A549 (cell line): ENCODE results near the gene GLDC. TPM values are rescaled to one million over a fixed set of nuclear protein-coding genes. Genes with fewer than 3 reads are reported as not detected.
A peak's percentile ranks its signal among the peaks of the same experiment; 100 is the strongest.
"Not testable (repeated sequence)": the region's sequence is repeated elsewhere in the genome, so short reads cannot be mapped to it uniquely, and the experiment has no call there.

Source experiments
- ATAC-seq, 2 experiments: fragments of 200-7000 bp in 1 of 2; fragments of >200 bp in 1 of 2; cut with Nextera tagmentation in 1 of 2; cut with Tn5 transposase in 1 of 2; 3 replicates each; pipeline versions ENCODE4 v1.8.0 to v1.9.1; 2018 to 2020; ENCODE audit warnings: mild to moderate bottlenecking in 1 of 2, moderate library complexity in 1 of 2
- CTCF ChIA-PET: fragments of 300-600 bp; sonication (Branson Sonifier 250); formaldehyde crosslinking; extraction: SDS; loops from one replicate; lab custom pipeline; 2021; ENCODE audit warnings: antibody characterized with exemption, inconsistent platforms; lab: Yijun Ruan, JAX
- POLR2A ChIA-PET: fragments of 350-600 bp; formaldehyde crosslinking; extraction: SDS; loops from one replicate; lab custom pipeline; 2021; ENCODE audit warnings: antibody characterized with exemption, inconsistent platforms; lab: Yijun Ruan, JAX
- DNase-seq, 2 experiments: peaks; one replicate each; pipeline versions ENCODE4 v3.0.0 to v3.0.0-alpha.2; 2011 to 2016; ENCODE audit warnings: low read depth in 1 of 2, low spot score in 1 of 2
- FAIRE-seq: peaks from 2 replicates; lab custom pipeline; 2011; peaks lifted over from hg19 to GRCh38; lab: Jason Lieb, UNC
- H3K27ac ChIP-seq, 2 experiments: fragments of >200 bp; sonication (Bioruptor Twin); formaldehyde crosslinking; 3 replicates each; pipeline ENCODE4 v1.5.1; 2016 to 2017
- H3K4me1 ChIP-seq: fragments of >200 bp; sonication (Bioruptor Twin); formaldehyde crosslinking; 3 replicates; pipeline ENCODE4 v1.6.1; 2016
- H3K4me2 ChIP-seq: fragments of >200 bp; sonication (Bioruptor Twin); formaldehyde crosslinking; 3 replicates; pipeline ENCODE4 v1.6.1; 2016
- H3K4me3 ChIP-seq: fragments of >200 bp; sonication (Bioruptor Twin); formaldehyde crosslinking; 3 replicates; pipeline ENCODE4 v1.5.1; 2016
- H3K9me3 ChIP-seq: fragments of >200 bp; sonication (Bioruptor Twin); formaldehyde crosslinking; 3 replicates; pipeline ENCODE4 v1.6.1; 2016
- CHD2 ChIP-seq: fragments of 150-350 bp; IDR thresholded peaks from 2 replicates; pipeline ENCODE4 v1.6.1; 2014; ENCODE audit warnings: low read length; ENCODE audit not compliant: partially characterized antibody
- E2F6 ChIP-seq: IDR thresholded peaks from 2 replicates; pipeline ENCODE4 v1.6.1; 2012; ENCODE audit warnings: low read depth, borderline replicate concordance
- EP300 ChIP-seq, 2 experiments: fragments of >200 bp; sonication (Bioruptor Twin); formaldehyde crosslinking; IDR thresholded peaks; 2 replicates in 1 of 2; 3 replicates in 1 of 2; pipeline ENCODE4 v1.6.1; 2016 to 2017
- ESRRA ChIP-seq: fragments of 150-350 bp; IDR thresholded peaks from 2 replicates; pipeline ENCODE4 v1.6.1; 2014; ENCODE audit warnings: mild to moderate bottlenecking, low read length, borderline replicate concordance
- FOXS1 ChIP-seq: fragments of 250-450 bp; sonication (Bioruptor Pico); IDR thresholded peaks from 2 replicates; pipeline ENCODE4 v1.5.0; 2020; ENCODE audit warnings: mild to moderate bottlenecking, moderate library complexity
- JUN ChIP-seq, 2 experiments: fragments of >200 bp; sonication (Bioruptor Twin); formaldehyde crosslinking; IDR thresholded peaks; 2 replicates in 1 of 2; 3 replicates in 1 of 2; pipeline ENCODE4 v1.6.1; 2016 to 2017
- KDM5A ChIP-seq: fragments of 200-600 bp; sonication (generic); IDR thresholded peaks from 2 replicates; pipeline ENCODE4 v1.6.1; 2016; ENCODE audit warnings: antibody characterized with exemption, mild to moderate bottlenecking
- MAX ChIP-seq: IDR thresholded peaks from 2 replicates; pipeline ENCODE4 v1.6.1; 2012
- MYC ChIP-seq: IDR thresholded peaks from 2 replicates; pipeline ENCODE4 v1.6.1; 2012; ENCODE audit warnings: mild to moderate bottlenecking, inconsistent platforms, low read length, improper control_type of control experiment, borderline replicate concordance
- PHF8 ChIP-seq: fragments of 200-600 bp; sonication (generic); IDR thresholded peaks from 2 replicates; pipeline ENCODE4 v1.6.1; 2016; ENCODE audit warnings: low read depth, mild to moderate bottlenecking, antibody characterized with exemption, moderate library complexity, borderline replicate concordance
- POLR2A ChIP-seq: IDR thresholded peaks from 2 replicates; pipeline ENCODE4 v1.6.1; 2012; ENCODE audit warnings: mild to moderate bottlenecking, low read length
- RARB ChIP-seq: fragments of 250-450 bp; sonication (Bioruptor Pico); IDR thresholded peaks from 2 replicates; pipeline ENCODE4 v1.8.0; 2021; ENCODE audit warnings: mild to moderate bottlenecking, moderate library complexity
- RFX5 ChIP-seq: fragments of 450-650 bp; IDR thresholded peaks from 2 replicates; pipeline ENCODE4 v1.7.1; 2014; ENCODE audit warnings: antibody characterized with exemption, mild to moderate bottlenecking, moderate library complexity
- SMC3 ChIP-seq: fragments of >200 bp; sonication (Bioruptor Twin); formaldehyde crosslinking; IDR thresholded peaks from 3 replicates; pipeline ENCODE4 v1.6.1; 2018; ENCODE audit warnings: inconsistent platforms
- TFCP2L1 ChIP-seq: fragments of 250-450 bp; sonication (Bioruptor Pico); IDR thresholded peaks from 2 replicates; pipeline ENCODE4 v1.5.0; 2021; ENCODE audit warnings: mild to moderate bottlenecking
- ZC3H11A ChIP-seq: fragments of 450-650 bp; IDR thresholded peaks from 2 replicates; pipeline ENCODE4 v1.6.1; 2014; ENCODE audit warnings: antibody characterized with exemption, mild to moderate bottlenecking
- WGBS: methylation state at CpG from one replicate; pipeline ENCODE4 v1.1.6; 2017; ENCODE audit errors: missing lambda C conversion rate; 5-methylcytosine and 5-hydroxymethylcytosine counted together
- polyA minus RNA-seq: library from RNA; depleted of rRNA, polyadenylated mRNA; stranded (reverse); fragments of >200 nt; gene quantifications from 2 replicates; pipeline ENCODE4 v1.2.3, GENCODE V29; 2011; rRNA and poly(A)+ RNA removed
- polyA plus RNA-seq, 4 experiments: library from polyadenylated mRNA; depleted of rRNA in 3 of 4; stranded (reverse); fragments of >200 nt; fragmentation: RNase III in 1 of 4; extraction: RNeasy Plus Mini Kit Qiagen cat#74134 plus additional on column Dnase treatment in 1 of 4; gene quantifications; 2 replicates in 3 of 4; 3 replicates in 1 of 4; pipeline ENCODE4 v1.2.3, GENCODE V29; 2011 to 2017
- TF ChIP-seq, protein P1 (sequence below): fragments of >200 bp; sonication (Bioruptor Twin); formaldehyde crosslinking; IDR thresholded peaks from 3 replicates; pipeline ENCODE4 v1.6.1; 2016
- TF ChIP-seq, protein P2 (sequence below): fragments of 150-350 bp; IDR thresholded peaks from 2 replicates; pipeline ENCODE4 v1.6.1; 2014; ENCODE audit warnings: low read depth, mild to moderate bottlenecking, low read length
- TF ChIP-seq, protein P3 (sequence below): IDR thresholded peaks from 2 replicates; pipeline ENCODE4 v1.6.1; 2012

The GLDC gene
- polyA plus RNA-seq (2011; rRNA removed) = 18.8 and 20.6 TPM in 2 replicates
- polyA plus RNA-seq (2012; cell fraction: cytosol; rRNA removed) = 12.7 and 16.5 TPM in 2 replicates
- 34.8 and 47.9 TPM in 2 replicates for polyA plus RNA-seq (2012; cell fraction: nucleus; rRNA removed)
- 16.7 to 18.9 TPM (median 17.4 TPM) in 3 replicates for polyA plus RNA-seq (2017; fragmentation: RNase III; extraction: RNeasy Plus Mini Kit Qiagen cat#74134 plus additional on column Dnase treatment)
- polyA minus RNA-seq = 20.5 and 26.9 TPM in 2 replicates

DNA sequence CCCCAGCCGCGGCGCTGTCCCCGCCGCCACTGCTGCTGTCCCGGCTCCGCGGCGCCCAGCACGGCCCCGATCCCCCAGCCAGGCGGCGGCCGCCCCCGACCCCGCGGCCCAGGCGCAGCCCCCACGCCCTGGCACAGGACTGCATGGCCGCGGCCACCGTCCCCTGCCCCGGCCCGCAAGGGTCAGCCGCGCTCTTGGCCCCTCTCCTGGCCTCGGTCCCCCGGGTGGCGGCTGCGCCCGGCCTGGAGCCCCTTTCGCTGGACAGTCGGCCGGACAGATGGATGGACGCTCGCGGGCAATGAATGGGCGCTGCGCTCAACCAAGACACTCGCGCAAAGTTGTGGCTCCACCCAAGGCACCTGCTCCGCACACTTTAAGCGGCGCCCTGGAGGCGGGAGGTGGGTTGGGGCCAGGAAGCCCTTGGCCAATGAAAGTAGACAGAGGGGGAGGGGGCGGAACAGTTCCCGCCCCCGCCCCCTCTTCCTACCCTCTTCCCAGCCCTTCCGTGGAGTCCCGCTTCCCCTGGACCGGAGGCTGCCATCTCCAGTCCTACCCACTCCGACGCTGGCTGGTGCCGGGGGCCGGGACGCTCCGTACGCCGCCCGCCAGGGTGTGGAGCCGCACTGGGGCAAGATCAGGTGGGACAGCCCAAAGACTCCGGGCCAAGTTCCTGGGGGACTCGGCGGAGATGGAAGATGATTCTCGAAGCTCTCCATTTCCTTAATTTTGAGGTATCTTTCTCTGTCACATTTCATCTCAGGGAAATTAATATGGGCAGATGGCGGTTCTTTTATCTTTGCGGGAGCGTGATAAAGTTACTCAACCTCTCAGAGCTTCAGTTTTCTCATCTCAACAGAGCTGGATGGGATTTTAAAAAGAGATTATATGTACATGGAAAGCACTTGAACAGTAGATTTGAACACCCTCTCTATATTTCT is at the start of gene GLDC:
TSS of gene GLDC (minus strand) at position 375 of the 938 bp plus-strand sequence. CDS start at position 145, 230 bp downstream.
- H3K4me2 ChIP-seq = peak within 1 kb of the TSS; percentile 70
- no peaks in the 10 kb centered on the region for H3K9me3 ChIP-seq
- peak within 1 kb of the TSS; percentile 80 for H3K4me3 ChIP-seq
- DNase-seq (peak; percentile 91 to 97), ATAC-seq (peak; percentile 94 to 97), FAIRE-seq (no peak)
- under 1% methylated on average over 23 of the region's 68 CpGs for WGBS
- H3K4me1 ChIP-seq = peaks cover 19% of the 10 kb centered on the region; the same call in 2 of the 3 replicates
- H3K27ac ChIP-seq = peak within 1 kb of the TSS; percentile 82 to 83
- ChIA-PET POLR2A (interaction anchor here (0.7 to 2.3 kb wide), 5 partner anchors 11 to 112 kb away, joined by 3 to 11 read pairs (median 3); partner anchors contain the start of gene KDM4C), CTCF (interaction anchor here (0.7 to 1.6 kb wide), 8 partner anchors 9 to 78 kb away, joined by 3 to 5 read pairs (median 4); no protein-coding TSS in a partner anchor)
- TF ChIP-seq, protein P1, sequence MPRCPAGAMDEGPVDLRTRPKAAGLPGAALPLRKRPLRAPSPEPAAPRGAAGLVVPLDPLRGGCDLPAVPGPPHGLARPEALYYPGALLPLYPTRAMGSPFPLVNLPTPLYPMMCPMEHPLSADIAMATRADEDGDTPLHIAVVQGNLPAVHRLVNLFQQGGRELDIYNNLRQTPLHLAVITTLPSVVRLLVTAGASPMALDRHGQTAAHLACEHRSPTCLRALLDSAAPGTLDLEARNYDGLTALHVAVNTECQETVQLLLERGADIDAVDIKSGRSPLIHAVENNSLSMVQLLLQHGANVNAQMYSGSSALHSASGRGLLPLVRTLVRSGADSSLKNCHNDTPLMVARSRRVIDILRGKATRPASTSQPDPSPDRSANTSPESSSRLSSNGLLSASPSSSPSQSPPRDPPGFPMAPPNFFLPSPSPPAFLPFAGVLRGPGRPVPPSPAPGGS = no peak
- TF ChIP-seq JUN (IDR thresholded peaks at IDR 0.05) (peak in 1 of 2 experiments; percentile 29; a peak in 1 of 5 replicates), POLR2A (peak; percentile 87), E2F6 (peak; percentile 7; the same call in 1 of the 2 replicates)

GRCh38 chr9:6692881-6693361 is 47.4 kb upstream of the GLDC start:
- DNase-seq (no peak), ATAC-seq (no peak), FAIRE-seq (no peak)
- TF ChIP-seq MYC = no peak
- TF ChIP-seq, protein P2, sequence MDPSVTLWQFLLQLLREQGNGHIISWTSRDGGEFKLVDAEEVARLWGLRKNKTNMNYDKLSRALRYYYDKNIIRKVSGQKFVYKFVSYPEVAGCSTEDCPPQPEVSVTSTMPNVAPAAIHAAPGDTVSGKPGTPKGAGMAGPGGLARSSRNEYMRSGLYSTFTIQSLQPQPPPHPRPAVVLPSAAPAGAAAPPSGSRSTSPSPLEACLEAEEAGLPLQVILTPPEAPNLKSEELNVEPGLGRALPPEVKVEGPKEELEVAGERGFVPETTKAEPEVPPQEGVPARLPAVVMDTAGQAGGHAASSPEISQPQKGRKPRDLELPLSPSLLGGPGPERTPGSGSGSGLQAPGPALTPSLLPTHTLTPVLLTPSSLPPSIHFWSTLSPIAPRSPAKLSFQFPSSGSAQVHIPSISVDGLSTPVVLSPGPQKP = no peak
- TF ChIP-seq KDM5A = no peak
- TF ChIP-seq ZC3H11A = no peak
- no peak for TF ChIP-seq MAX
- no peak for TF ChIP-seq SMC3
- no peak for TF ChIP-seq FOXS1 (CRISPR knock-in tag)
- WGBS = 89% methylated on average over 9 of the region's 9 CpGs
- Histone ChIP-seq H3K9me3 (no peaks in the 10 kb centered on the region), H3K27ac (no peak overlapping the region), H3K4me1 (no peaks in the 10 kb centered on the region), H3K4me2 (no peak overlapping the region), H3K4me3 (no peak overlapping the region)
- ChIA-PET POLR2A (interaction anchor here (1.4 kb wide), 1 partner anchor 11 kb away, joined by 7 read pairs; no protein-coding TSS in a partner anchor), CTCF (interaction anchor here (1.1 kb wide), 1 partner anchor 11 kb away, joined by 3 read pairs; no protein-coding TSS in a partner anchor)

DNA sequence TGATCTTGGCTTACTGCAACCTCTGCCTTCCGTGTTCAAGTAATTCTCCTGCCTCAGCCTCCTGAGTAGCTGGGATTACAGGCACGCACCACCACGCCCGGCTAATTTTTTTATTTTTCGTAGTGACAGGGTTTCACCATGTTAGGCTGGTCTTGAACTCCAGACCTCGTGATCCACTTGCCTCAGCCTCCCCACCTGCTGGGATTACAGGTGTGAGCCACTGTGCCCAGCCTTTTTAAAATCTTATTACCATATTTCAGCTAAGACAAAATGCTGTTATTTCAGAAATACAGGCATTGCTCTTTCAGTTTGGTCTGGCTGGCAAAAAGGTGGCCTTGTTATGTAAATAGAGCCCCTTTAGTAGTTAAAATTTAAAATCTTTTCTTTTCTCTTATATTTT is 46.9 kb upstream of the GLDC start:
- ATAC-seq = no peak
- H3K9me3 ChIP-seq = no peaks in the 10 kb centered on the region
- no peaks in the 10 kb centered on the region for H3K4me1 ChIP-seq
- FAIRE-seq = no peak
- 94% methylated on average over 6 of the region's 6 CpGs for whole genome bisulfite sequencing
- no peak overlapping the region for H3K27ac ChIP-seq
- H3K4me2 ChIP-seq = no peak overlapping the region
- TF ChIP-seq RARB (CRISPR knock-in tag) = no peak
- no peak for TF ChIP-seq ESRRA
- no peak for TF ChIP-seq KDM5A
- no peak for TF ChIP-seq RFX5
- TF ChIP-seq, protein P3, sequence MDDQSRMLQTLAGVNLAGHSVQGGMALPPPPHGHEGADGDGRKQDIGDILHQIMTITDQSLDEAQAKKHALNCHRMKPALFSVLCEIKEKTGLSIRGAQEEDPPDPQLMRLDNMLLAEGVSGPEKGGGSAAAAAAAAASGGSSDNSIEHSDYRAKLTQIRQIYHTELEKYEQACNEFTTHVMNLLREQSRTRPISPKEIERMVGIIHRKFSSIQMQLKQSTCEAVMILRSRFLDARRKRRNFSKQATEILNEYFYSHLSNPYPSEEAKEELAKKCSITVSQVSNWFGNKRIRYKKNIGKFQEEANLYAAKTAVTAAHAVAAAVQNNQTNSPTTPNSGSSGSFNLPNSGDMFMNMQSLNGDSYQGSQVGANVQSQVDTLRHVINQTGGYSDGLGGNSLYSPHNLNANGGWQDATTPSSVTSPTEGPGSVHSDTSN = no peak
- no peak for TF ChIP-seq EP300 (IDR thresholded peaks at IDR 0.05)
- no peak for TF ChIP-seq SMC3
- no peak for TF ChIP-seq TFCP2L1 (CRISPR knock-in tag)
- TF ChIP-seq PHF8 = no peak
- no peak for TF ChIP-seq CHD2
- H3K4me3 ChIP-seq = no peak overlapping the region
- DNase-seq = no peak
- ChIA-PET CTCF (interaction anchor here (1.1 kb wide), 1 partner anchor 12 kb away, joined by 3 read pairs; no protein-coding TSS in a partner anchor), POLR2A (interaction anchor here (1.4 kb wide), 1 partner anchor 10 kb away, joined by 7 read pairs; no protein-coding TSS in a partner anchor)

DNA sequence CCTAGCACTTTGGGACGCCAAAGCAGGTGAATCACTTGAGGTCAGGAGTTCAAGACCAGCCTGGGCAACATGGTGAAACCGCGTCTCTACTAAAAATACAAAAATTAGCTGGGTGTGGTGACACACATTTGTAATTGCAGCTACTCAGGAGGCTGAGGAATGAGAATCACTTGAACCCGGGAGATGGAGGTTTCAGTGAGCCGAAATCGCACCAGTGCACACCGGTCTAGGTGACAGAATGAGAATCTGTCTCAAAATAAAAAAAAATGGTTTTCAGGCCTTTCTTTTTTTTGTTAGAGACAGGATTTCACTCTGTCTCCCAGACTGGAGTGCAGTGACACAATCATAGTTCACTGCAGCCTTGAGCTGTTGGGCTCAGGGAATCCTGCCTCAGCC is 45.1 kb upstream of the GLDC start:
- H3K4me3 ChIP-seq, ATAC-seq, H3K4me2 ChIP-seq, H3K4me1 ChIP-seq, H3K9me3 ChIP-seq, FAIRE-seq, H3K27ac ChIP-seq, DNase-seq: not testable (repeated sequence)
- ChIA-PET CTCF (interaction anchor here (0.8 to 2.9 kb wide), 3 partner anchors 25 to 122 kb away, joined by 3 to 11 read pairs (median 4); no protein-coding TSS in a partner anchor), POLR2A (interaction anchor here (1.4 kb wide), 1 partner anchor 9 kb away, joined by 6 read pairs; no protein-coding TSS in a partner anchor)
- WGBS = 89% methylated on average over 7 of the region's 7 CpGs
